Prostate gland (tissue), 2 donors: ENCODE data around the gene USP6.
"Not testable (repeated sequence)": the region's sequence is repeated elsewhere in the genome, so short reads cannot be mapped to it uniquely, and the experiment has no call there.

ENCODE experiments used
- CTCF ChIP-seq, 4 experiments: fragments of 200-600 bp in 2 of 4; fragments of 450-650 bp in 2 of 4; sonication (generic) in 2 of 4; IDR thresholded peaks; 1 replicate in 3 of 4; 2 replicates in 1 of 4; pipeline ENCODE4 v1.5.1; 2016 to 2019; ENCODE audit warnings: antibody characterized with exemption in 4 of 4, mild to moderate bottlenecking in 2 of 4, moderate library complexity in 2 of 4
- POLR2A ChIP-seq: fragments of 450-650 bp; IDR thresholded peaks from one replicate; pipeline ENCODE4 v1.6.1; 2016; ENCODE audit warnings: antibody characterized with exemption, mild to moderate bottlenecking
- POLR2AphosphoS5 ChIP-seq: sonication (generic); formaldehyde crosslinking; IDR thresholded peaks from one replicate; pipeline ENCODE4 v1.6.1; 2017; ENCODE audit warnings: antibody characterized with exemption

GRCh38 chr17:5146122-5146521 lies 30.3 kb downstream of the USP6 start:
- not testable (repeated sequence) for TF ChIP-seq CTCF (IDR thresholded peaks at IDR 0.05); POLR2AphosphoS5; POLR2A
